Measurements from ENCODE around the gene ARGFX. TPM values are rescaled to one million over a fixed set of nuclear protein-coding genes. Genes with fewer than 3 reads are reported as not detected.
A peak's percentile ranks its signal among the peaks of the same experiment; 100 is the strongest.

ARGFX gene
- total and polyA plus RNA-seq, 9 of the 15 experiments (the other 6 are each of a cell fraction or from before 2014, with no cell fraction given), result not detected

DNA sequence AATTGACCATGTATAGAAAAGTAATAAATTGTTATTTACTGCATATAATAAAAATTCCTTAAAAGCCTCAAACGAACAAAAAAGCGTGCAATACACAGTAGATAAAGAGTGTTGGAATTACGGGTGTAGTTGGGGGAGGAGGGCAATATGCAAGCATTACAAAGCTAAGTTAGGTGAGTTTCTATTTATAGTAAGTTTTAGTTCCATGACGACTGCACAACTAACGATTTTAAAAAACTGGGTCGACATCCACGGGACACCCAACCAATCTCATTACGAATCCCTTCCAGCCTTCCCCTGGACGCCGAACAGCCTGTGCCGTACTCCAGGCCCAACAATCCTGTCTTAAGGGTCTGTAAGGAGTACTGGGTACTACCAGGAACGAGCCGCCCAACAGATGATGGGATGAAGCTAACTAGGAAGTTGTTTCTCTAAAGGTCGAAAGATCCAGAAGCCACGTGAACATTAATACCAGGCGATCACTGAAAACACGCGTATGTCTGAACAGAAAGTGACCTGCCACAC, 22.6 kb upstream of the ARGFX start (continued):
- TF ChIP-seq RCOR1 (IDR thresholded peaks at IDR 0.05; ENCODE audit: borderline replicate concordance in 1 of 2, low read depth in 2 of 2, low read length in 2 of 2) (no peak), TOE1 (IDR thresholded peaks at IDR 0.05; ENCODE audit: borderline replicate concordance) (no peak), TOE1 (CRISPR knock-in tag; IDR thresholded peaks at IDR 0.05; ENCODE audit: borderline replicate concordance, low read depth) (no peak), TAF1 (IDR thresholded peaks at IDR 0.05; ENCODE audit: control insufficient read depth, extremely low read depth, insufficient read depth, low read length, severe bottlenecking) (peak; percentile 35)

DNA sequence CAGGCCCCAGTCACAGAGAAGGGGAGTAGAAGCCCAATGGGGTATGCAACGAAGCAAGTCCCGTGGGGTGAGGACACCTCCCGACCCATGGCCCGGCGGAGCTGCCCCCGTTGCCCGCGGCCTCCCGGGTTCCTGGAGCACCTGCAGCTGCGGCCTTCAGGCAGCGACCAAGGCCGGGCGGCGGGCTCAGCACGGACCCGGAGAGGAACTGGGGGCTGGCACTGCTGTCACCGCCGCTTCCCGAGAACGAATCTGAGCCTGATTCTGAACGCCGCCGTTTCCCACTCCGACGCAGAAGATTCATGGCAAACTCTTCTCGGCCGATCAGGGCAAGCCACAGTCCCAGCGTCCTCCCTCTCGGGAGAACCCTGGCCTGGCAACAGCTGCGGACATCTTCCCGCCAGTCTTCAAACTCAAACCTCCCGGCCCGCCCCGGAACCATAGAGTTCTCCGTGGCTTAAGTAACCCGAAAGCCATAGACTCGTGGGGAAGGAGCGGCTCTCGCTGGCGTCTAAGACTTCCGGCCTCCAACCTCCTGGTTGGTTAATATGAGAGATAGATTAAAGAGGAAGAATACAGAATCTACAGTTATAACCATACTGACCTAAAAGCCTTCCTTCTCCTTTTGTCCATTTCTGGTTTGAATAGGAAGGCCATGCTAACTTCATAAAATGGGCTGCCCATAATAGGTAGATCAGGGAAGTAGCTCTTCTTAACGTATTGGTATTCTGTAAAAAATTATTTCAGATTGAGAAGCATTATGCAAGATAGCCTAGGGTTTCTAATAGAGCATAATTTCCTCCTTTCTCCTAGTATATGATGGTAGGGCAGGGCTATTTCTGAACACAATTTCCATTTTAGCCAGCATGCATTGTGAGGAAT, 21.9 kb upstream of the ARGFX start, which contains the start of gene POLQ:
POLQ (minus strand) TSS at position 415 of the 882 bp plus-strand sequence; CDS start at position 304, 111 bp downstream.
- H3K4me1 ChIP-seq (replicated peaks in 1 of 2; ENCODE audit: control insufficient read depth in 2 of 2, insufficient read depth in 2 of 2, low read length in 2 of 2), result peaks cover 0 to 2% of the 10 kb centered on the region in 2 experiments; a peak in 2 of 5 replicates
- peaks cover 30% of the 10 kb centered on the region; the same call in 2 of the 3 replicates for H3K36me3 ChIP-seq (ENCODE audit: control insufficient read depth, insufficient read depth, low read length)
- H3K9me3 ChIP-seq (replicated peaks; ENCODE audit: control insufficient read depth, insufficient read depth, low read depth, low read length), result no peaks in the 10 kb centered on the region
- ATAC-seq (peak; percentile 97), FAIRE-seq (peak; percentile 94), DNase-seq (ENCODE audit: extremely low read depth in 1 of 4, low spot score in 3 of 4) (peak; percentile 79 to 93 (median 82))
- no peaks in the 10 kb centered on the region for H4K20me1 ChIP-seq (replicated peaks; ENCODE audit: control insufficient read depth, insufficient read depth, low read length)
- H3K9ac ChIP-seq (ENCODE audit: insufficient read depth in 1 of 2, low read depth in 2 of 2, low read length in 2 of 2), result peak within 1 kb of the TSS; percentile 90 to 94
- POLR2A ChIA-PET, result no interaction called here
- H3K4me3 ChIP-seq, result peak within 1 kb of the TSS; percentile 74
- H2AFZ ChIP-seq (ENCODE audit: low read depth, low read length), result peak within 1 kb of the TSS; percentile 99
- CTCF ChIA-PET (ENCODE audit: low intra/inter-chr PET ratio), result interaction anchor here (0.5 to 1.5 kb wide), 5 partner anchors 395 to 1944 kb away, joined by 3 to 4 read pairs (median 3); no protein-coding TSS in a partner anchor
- H3K27ac ChIP-seq (ENCODE audit: extremely low read depth, low read depth, low read length), result peak within 1 kb of the TSS; percentile 78
- in situ Hi-C loops (cut with MboI) (loop anchor here (5.0 kb wide), 1 partner anchor 811 kb away; no protein-coding TSS in a partner anchor), intact Hi-C loops (cut with micrococcal nuclease) (loop anchor here (1.0 to 10.0 kb wide), 6 partner anchors 309 to 810 kb away; no protein-coding TSS in a partner anchor)
- no peaks in the 10 kb centered on the region for H3K27me3 ChIP-seq (ENCODE audit: control insufficient read depth in 2 of 2, insufficient read depth in 2 of 2, low read length in 2 of 2)
- 0% methylated on average over 28 of the region's 42 CpGs for WGBS (ENCODE audit: insufficient coverage, low coverage, missing lambda C conversion rate)
- BruUV-seq (replicated peaks), result TSS peak; percentile 84
- H3K9me1 ChIP-seq (ENCODE audit: control insufficient read depth, insufficient read depth, low read length), result no peaks in the 10 kb centered on the region
- peaks cover 21% of the 10 kb centered on the region for H3K79me2 ChIP-seq (ENCODE audit: control insufficient read depth, insufficient read depth, low read length)
- peak within 1 kb of the TSS; percentile 86 for H3K4me2 ChIP-seq (ENCODE audit: insufficient read depth, low read length)
- TF ChIP-seq, protein P1, sequence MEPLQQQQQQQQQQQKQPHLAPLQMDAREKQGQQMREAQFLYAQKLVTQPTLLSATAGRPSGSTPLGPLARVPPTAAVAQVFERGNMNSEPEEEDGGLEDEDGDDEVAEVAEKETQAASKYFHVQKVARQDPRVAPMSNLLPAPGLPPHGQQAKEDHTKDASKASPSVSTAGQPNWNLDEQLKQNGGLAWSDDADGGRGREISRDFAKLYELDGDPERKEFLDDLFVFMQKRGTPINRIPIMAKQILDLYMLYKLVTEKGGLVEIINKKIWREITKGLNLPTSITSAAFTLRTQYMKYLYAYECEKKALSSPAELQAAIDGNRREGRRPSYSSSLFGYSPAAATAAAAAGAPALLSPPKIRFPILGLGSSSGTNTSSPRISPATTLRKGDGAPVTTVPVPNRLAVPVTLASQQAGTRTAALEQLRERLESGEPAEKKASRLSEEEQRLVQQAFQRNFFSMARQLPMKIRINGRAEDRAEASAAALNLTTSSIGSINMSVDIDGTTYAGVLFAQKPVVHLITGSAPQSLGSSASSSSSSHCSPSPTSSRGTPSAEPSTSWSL (CRISPR knock-in tag; IDR thresholded peaks at IDR 0.05; ENCODE audit: borderline replicate concordance), result no peak
- TF ChIP-seq POLR2H (tag; IDR thresholded peaks at IDR 0.05; ENCODE audit: low read depth) (peak; percentile 28; the same call in 1 of the 2 replicates), DIDO1 (tag; IDR thresholded peaks at IDR 0.05; ENCODE audit: low read depth) (no peak), ZNF444 (CRISPR knock-in tag; IDR thresholded peaks at IDR 0.05) (no peak), PCBP1 (IDR thresholded peaks at IDR 0.05; ENCODE audit: low read depth, low read length, poor library complexity, severe bottlenecking) (no peak), ZNF354B (CRISPR knock-in tag; IDR thresholded peaks at IDR 0.05) (no peak)
- TF ChIP-seq, protein P2, sequence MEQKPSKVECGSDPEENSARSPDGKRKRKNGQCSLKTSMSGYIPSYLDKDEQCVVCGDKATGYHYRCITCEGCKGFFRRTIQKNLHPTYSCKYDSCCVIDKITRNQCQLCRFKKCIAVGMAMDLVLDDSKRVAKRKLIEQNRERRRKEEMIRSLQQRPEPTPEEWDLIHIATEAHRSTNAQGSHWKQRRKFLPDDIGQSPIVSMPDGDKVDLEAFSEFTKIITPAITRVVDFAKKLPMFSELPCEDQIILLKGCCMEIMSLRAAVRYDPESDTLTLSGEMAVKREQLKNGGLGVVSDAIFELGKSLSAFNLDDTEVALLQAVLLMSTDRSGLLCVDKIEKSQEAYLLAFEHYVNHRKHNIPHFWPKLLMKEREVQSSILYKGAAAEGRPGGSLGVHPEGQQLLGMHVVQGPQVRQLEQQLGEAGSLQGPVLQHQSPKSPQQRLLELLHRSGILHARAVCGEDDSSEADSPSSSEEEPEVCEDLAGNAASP (IDR thresholded peaks at IDR 0.05), result no peak
- TF ChIP-seq, protein P3, sequence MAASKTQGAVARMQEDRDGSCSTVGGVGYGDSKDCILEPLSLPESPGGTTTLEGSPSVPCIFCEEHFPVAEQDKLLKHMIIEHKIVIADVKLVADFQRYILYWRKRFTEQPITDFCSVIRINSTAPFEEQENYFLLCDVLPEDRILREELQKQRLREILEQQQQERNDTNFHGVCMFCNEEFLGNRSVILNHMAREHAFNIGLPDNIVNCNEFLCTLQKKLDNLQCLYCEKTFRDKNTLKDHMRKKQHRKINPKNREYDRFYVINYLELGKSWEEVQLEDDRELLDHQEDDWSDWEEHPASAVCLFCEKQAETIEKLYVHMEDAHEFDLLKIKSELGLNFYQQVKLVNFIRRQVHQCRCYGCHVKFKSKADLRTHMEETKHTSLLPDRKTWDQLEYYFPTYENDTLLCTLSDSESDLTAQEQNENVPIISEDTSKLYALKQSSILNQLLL (CRISPR knock-in tag; IDR thresholded peaks at IDR 0.05; ENCODE audit: borderline replicate concordance), result no peak

Data from K562 (cell line).